CD4-positive, alpha-beta T cell treated with Interleukin-10 for 1 hour (primary cell): ENCODE data around the gene UAP1L1.
"Not testable (repeated sequence)": the region's sequence is repeated elsewhere in the genome, so short reads cannot be mapped to it uniquely, and the experiment has no call there.

Source experiments
- DNase-seq: peaks from one replicate; pipeline ENCODE4 v3.0.0-alpha.2; 2020

The UAP1L1 gene

DNA sequence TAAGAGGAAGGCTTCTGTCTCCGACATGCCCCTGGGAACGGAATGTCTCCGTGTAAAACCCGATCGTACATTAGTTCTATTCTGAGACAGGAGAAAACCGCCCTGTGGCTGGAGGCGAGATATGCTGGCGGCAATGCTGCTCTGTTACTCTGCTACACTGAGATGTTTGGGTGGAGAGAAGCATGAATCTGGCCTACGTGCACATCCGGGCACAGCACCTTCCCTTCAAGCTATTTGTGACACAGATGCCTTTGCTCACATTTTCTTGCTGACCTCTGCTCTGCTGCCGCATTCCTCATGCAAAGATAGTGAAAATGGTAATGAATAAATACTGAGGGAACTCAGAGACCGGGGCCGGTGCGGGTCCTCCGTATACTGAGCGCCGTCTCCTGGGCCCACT is 39.4 kb downstream of the UAP1L1 start:
- DNase-seq: no peak

DNA sequence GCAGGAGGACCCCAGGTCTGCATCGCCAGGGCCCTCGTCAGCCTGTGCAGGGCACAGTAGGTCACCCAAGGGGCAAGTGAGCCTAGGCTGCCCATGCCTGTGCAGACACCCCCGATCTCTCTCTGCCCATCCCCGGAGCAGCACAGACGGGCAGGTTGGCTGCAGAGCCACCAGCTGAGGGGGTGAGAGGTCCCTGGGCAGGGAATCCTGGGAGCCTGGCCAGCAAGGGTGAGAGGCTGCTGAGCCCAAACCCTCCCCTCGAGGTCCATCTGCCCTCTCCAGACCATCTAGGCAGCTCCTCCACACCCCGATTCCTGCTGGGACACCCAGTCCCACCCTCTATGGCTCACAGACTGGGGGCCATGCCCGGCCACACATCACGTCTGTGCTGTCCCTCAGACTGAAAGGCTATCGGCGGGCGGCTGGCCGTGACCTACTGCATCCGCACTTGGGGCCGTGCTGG is 40.0 kb downstream of the UAP1L1 start:
- DNase-seq: no peak

GRCh38 chr9:137118092-137118603 is 40.8 kb downstream of the UAP1L1 start:
- DNase-seq: not testable (repeated sequence)

GRCh38 chr9:137121927-137122795 is 44.8 kb downstream of the UAP1L1 start:
- not testable (repeated sequence) for DNase-seq

DNA sequence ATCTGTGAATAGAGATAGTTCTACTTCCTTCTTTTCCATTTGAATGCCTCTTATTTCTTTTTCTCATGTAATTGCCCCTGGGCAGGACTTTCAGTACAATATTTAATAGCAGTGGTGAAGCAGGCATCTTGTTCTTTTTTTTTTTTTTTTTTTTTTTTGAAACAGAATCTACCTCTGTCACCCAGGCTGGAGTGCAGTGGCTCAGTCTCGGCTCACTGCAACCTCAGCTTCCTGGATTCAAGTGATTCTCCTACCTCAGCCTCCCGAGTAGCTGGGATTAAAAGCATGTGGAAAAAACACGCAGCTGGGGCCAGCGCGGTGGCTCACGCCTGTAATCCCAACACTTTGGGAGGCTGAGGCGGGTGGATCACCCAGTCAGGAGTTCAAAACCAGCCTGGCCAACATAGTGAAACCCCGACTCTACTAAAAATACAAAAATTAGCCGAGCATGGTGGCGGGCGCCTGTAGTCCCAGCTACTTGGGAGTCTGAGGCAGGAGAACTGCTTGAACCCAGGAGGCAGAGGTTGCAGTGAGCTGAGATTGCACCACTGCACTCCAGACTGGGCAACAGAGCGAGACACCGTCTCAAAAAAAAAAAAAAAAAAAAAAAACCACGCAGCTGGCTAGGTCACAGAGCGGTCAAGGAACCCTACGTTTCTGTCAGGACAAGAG is 45.6 kb downstream of the UAP1L1 start:
- DNase-seq: not testable (repeated sequence)

DNA sequence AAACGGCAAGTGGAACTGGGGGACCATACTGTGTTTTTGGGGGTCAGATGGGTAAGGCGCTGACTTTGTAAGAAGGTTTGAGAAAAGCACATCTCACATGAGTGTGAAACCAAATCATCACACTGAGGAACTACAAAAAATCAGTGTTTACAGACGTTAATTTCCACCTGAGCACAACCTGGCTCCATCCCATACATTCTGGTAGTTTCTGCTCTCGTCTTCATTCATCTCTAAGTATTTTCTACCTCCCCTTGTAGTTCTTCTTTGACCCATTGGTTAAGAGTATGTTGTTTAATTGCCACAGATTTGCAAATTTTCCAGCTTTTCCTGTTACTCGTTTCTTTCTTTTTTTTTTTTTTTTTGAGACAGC is 46.1 kb downstream of the UAP1L1 start:
- no peak for DNase-seq

DNA sequence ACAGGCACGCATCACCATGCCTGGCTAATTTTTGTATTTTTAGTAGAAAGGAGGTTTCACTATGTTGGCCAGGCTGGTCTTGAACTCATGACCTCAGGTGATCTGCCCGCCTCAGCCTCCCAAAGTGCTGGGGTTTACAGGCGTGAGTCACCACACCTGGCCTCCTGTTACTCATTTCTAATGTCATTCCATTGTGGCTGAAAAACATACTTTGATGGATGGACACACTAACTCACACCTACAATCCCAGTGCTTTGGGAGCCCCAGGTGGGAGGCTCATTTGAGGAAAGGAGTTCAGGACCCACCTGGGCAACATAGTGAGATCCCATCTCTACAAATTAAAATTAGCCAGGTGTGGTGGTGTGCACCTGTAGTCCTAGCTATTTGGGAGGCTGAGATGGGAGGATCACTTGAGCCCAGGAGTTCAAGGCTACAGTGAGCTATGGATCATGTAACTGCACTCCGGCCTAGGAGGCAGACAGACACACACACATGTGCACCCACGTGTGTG is 46.7 kb downstream of the UAP1L1 start:
- DNase-seq: not testable (repeated sequence)

DNA sequence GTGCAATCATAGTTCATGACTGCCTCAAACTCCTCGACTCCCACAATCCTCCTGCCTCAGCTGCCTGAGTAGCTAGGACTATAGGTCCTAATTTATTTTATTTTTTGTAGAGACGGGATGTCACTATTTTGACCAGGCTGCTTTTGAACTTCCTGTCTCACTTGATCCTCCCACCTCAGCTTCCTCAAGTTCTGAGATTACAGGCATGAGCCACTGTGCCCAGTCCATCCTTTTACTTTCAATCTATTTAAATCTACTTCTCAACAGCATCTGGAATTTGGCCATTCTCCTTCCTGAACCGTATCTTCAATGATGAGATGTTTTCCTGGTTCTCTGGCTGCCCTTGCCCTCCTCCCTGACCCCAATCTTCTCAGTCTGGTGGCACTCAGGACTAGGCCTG is 49.5 kb downstream of the UAP1L1 start:
- no peak for DNase-seq

DNA sequence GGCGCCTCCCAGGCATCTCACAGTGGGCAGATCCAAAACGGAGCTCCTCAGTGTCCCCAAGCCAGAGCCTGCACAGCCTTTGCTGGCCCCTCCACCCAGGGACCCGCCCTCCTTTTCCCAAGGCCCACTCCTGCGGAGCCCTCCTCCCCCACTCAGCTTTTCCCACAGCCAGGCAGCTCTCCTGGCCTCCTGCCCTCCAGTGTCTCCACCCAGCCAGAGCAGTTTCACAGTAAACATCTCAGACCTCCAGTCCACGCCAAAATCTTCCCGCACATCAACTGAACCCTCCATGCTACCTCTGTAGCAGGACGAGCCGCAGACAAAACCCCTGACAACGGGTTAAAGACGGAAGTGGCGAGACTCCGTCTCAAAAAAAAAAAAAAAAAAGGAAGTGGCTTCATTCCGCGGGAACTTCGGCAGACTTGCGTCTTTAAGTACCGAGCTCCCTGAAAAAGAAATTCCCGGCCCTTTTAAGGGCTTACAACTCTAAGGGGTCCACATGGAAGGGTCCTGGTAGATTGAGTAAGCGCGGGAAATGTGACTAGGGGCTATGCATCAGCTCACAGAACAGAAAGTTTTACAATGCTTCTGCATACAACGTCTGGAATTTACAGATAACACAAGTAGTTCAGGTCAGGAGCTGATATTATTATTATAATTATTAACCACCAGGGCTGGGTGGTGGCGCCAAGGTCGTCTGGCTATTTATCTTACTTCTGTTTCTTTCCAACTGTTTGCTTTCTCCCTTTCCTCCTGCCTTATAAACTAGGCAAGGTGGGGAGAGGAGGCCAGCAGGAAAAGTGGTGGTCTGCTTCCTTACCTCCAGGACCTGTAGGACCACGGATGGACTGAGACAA is 50.2 kb downstream of the UAP1L1 start:
- DNase-seq: peak; percentile 59

DNA sequence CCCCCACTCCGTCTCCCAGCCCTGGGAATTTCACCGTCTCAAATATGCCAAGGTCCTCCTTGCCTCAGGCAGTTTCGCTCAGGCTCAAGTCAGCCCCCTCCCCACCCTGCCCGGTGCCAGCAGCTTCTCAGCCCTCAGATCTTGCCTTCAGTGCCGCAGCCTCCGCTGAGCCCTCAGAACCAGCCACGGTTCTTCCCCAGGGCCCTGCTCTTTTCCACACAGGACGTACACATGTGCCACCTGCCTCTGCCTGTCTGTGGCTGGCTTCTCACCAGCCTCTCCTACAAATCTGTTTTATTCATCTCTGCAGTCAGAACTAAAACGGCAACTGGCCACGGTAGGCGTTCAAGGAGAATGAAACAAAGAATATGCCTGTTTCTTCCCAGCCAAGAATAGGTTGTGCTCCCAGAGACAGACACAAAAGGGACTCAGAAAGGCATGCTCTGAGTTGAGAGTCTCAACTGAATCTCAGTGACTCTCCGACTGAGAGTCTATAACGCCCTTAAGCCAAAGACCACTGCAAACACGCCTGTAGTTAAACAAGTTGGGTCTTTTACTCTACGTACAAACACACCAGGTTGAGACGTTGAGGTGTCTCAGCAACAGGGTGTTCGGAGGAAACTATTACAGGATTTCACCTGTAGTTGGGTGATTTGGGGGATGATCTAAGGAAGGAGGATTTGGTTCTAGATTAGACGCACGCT is 51.0 kb downstream of the UAP1L1 start:
- no peak for DNase-seq

GRCh38 chr9:137128862-137129455 is 51.6 kb downstream of the UAP1L1 start:
- DNase-seq: no peak

DNA sequence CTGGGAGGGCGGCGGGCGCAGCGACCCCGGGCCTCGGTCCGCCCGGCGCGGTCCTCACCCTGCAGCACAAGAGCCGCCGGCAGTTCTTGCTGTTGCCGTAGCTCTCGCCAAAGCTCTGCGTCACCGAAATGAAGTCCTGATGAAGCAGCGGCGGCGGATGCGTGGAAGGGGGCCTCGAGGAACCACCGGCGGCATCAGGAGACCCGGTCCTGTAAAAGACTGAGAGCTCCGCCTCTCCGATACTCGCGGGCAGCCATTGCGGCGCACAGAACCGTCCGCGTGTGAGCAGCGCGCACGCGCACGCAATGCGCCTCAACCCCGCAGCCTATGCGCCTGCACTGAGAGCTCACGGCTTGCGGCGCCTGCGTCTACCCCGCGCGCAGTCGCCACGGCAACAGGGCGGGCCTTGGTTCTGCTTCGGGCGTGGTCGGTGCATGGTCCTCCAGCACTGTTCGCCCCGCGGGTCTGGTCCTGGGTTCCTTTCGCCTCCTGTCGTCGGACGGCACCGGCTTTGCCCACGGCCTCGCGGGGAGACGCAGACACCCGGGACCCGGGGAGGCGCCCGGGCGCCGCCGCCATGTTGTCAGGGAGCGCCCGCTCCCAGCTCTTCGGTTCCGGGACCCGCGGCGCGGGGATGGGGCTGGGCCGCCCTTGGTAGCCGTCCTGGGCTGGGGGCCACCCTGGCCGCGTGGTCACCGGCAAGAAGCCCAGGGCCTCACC is 52.3 kb downstream of the UAP1L1 start:
- peak; percentile 90 for DNase-seq

- DNase-seq: no peak
Measured at GRCh38 chr9:137130176-137130755, 52.9 kb downstream of the UAP1L1 start.
